Stimulated activated CD8-positive, alpha-beta memory T cell treated with anti-CD3 and anti-CD28 coated beads, Interleukin-2, amount 100 ng/mL, for 48 hours (primary cell): ENCODE results near the gene MSI2.
A peak's percentile ranks its signal among the peaks of the same experiment; 100 is the strongest.

Experiments used
- DNase-seq, 2 donors: peaks; one replicate each; pipeline ENCODE4 v3.0.0-alpha.2; 2020; ENCODE audit warnings: low read depth in 2 of 2

Gene MSI2

DNA sequence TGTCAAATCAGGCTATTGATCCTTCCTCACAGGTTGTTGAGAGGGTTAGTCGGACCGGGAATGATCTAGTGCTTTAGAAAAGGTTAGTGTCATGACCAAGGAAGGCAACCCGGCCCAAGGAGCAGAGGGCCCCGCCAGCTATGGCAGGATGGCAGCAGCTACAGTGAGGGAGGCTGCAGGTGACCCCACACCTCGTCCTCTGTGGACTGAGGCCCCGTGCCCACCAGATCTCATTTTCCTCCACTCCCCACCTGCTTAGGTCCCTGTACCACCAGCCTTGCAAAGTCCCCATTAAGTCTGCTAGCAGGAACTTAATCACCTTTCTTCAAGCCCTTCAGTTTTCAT is 381.3 kb downstream of the MSI2 start:
- DNase-seq: no peak

DNA sequence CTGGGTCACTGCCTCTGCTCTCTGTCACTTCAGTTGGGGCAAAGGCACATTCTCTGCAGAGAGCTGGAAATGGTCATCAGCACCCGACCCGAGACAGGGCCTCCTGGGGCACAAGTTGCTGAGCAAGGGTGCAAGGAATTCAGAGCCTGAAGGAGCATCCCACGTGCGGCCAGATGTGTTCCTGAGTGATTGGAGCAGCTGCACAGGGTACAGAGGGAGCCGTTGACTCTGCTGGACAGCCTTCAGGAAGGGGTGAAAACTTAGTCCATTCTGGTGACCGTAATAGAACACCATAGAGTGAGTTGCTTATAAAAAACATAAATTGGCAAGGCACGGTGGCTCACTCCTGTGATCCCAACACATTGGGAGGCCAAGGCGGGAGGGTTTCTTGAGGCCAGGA is 382.0 kb downstream of the MSI2 start:
- no peak for DNase-seq

DNA sequence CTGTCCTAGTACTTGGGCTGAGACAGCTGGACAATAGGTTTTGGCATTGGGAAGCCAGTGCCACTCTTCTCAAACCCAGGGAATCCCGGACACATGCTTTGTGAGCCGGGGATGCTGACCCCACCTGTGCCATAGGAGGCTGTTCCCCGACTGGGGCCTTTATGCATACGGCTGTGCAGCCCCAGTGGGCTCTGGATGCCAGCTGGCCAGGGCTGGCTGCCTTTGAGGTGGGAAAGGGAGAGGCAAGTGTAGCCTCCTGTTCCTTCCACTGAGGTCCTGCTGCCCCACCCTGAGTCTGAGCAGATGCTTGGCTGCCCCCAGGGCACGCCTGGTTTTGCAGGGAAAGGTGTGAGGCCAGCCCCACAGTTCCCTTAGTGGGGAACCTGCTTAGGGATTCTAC is 383.1 kb downstream of the MSI2 start:
- no peak for DNase-seq

DNA sequence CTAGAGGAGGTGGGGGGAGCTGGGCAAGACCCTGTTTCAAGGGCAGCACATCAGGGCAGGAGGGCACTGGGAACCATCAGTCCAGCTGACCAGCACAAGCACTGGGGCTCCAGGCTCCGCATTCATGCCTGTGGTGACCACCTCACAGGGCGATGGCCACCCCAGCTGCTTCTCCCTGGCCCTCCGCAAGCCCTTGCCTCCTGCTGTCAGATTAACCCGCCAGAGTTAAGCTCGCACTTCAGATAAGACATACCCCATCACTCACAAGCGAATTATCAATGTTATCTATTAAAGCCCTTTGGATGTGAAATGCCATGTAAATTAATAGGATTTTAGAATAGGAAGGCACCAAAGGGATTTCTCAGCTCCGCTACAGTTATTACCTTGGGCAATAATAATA is 383.8 kb downstream of the MSI2 start:
- no peak for DNase-seq

DNA sequence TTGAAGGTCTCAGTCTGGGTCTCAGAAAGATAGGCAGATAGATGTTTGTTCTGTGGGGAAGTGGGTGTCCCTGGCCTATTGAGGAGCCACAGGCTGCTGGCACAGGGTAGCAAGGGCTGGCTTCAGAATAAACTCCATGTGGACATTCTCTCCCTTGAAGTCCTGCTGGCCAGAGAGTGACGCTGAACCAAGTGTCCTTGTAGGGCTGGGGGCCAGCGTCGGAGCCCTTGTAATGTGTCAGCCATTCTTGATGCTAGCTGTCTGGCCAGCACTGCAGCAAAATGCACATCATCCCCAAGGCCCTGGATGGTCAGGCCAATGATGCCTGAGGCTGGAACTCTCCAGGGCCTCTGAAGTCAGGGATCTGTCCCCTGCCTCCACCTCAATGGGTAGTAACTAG is 385.4 kb downstream of the MSI2 start:
- DNase-seq: no peak

DNA sequence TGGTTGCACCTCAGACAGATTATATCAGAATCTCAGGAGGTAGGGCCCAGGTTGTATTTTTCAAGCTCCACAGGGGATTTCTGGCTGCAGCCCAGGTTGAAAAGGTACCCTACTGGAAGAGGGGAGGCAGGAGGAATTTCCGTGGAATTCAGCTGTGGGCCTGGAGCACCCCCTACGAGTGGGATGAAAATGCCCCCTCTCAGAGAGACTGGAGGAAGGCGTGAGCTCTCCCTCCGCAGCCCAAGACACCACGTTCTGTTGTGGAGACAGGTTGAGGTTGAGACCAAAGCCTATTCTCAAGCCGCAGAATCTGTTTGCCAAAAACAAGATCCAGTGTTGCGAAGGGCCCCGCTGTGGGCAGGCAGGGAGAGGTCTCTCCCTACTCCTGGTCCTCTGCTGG is 386.7 kb downstream of the MSI2 start:
- no peak for DNase-seq

DNA sequence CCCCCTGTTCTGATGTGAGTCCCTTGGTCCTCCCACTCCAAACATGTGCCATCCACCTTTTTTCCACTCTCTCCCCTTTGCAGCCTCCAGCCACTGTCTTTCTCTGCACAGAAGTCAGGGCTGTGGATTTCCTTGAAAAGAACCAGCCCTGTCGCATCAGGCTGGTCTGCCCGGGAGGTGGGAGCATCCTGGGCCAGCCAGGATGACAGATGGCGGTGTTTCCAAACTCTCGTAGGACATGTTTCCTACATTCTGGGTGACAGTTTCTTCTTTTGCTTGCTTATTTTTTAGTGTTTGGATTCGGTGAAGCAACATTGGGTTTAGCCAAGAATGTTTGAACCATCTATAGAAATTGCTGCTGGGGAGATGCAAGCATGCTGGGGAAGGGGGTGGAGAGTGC is 388.0 kb downstream of the MSI2 start:
- DNase-seq: no peak

DNA sequence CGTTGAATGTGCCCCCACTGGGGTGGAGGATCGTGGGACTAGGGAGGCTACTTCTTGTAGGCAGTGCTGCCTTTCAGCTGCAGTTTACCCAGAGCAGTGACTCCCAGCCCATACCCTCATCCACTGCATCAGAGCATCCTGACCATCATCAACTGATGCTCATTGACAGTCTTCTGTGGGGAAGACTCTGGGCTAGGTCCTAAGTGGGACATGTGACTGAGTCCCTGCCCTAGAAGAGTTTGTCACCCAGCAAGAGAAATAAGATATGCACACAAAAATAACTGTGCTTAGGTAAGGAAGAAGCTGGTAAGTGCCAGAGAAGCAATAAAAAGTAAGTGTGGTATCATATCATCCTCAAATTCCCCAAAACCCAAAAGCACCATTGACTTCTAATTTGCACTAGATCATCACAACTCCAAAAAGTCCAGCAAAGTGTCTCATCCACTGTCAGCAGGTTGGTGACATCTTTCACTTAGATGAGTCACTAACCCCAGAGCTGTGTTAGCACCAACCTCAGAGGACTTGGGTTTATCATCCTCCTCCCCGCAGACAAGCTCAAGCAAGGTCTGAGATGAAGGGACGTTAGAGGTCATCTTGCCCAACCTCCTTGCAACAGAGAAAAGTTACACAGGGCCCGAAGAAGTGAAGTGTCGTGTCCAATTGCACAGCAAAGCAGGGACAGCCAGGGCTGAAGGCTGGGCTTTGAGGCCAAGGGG is 389.8 kb downstream of the MSI2 start:
- no peak for DNase-seq

DNA sequence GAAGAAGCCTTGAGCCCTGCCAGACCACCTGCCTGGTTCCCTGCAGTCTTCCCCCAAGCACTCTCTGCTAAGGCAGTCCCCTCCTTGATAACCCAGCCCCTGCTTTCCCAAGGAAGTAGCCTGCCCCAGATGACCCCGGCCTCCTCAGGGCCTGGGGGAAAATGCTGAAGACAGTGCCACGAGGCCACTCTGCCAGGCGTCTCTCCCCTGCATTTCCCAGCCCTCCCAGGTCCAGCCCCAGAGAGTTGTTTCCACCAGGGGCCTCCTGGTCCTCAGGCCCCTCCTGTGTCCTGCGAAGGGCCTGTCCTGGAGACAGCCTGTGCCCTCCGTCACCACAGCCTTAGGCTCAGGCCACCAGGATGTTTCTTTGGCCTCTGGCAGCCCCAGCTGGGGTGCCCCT is 392.4 kb downstream of the MSI2 start:
- no peak for DNase-seq

DNA sequence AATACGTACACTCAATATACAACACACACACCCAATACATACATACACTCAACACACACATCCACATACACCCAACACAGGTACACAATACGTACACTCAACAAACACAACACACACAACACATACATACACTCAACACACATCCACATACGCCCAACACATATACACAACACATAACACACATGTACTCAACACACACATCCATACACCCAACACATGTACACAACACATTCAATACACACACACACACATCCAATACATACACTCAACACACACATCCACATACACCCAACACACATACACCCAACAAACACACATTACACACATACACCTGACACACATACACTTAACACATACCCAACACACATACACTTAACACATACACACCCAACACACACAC is 392.9 kb downstream of the MSI2 start:
- no peak for DNase-seq

DNA sequence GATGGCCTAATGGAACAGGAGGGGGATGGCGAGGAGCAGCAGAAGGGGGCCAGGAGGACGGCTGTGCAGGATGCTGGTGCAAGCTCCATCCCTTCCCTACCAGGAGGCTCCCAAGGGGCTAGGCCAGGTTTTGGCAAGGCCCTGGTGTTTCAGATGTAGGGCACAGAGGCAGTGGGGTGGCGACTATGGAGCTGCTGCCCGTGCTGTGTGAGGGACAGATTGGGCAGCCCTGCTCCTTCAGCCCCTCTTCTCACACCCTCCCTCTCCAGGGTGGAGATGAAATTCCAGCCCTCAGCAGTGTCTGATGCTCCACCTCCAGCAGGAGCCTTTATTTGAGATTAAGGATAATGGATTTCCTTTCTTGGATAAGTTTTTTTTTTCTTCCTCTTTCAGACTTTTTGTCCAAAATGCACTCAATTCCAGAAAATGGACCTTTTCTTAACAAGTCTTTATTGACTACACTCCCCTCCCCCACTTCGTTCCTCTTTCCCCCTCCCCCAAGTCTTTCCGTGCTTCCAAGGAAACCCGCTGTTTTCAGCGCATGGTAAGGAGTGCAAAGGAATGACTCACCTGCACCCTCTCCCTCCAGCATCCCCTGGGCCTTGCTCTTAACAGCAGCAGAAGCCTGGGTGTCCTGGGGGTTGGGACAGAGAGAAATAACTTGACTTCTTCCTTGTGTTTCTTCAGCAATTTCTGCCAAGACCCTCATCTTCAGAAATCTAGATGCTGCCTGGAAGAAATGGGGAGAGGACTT is 393.6 kb downstream of the MSI2 start:
- no peak for DNase-seq

DNA sequence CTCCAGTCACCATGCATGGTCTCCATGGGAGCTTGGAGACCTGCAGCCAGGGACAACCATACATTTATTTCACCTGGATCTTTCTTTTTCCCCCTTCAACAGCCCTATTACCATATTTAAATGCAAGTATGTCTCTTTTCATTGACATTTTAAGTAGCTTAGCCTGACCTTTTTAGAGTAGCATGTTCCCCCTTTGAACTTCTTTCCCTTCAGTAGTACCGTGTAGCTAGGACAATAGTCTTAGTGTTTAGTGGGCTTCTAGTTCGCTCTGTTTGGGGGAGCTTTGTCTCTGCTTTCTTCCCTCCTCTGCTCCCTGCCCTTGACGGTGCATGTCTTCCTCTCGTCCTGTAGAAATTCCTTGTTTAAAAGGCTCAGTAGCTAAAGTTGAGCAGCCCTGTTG is 394.2 kb downstream of the MSI2 start:
- no peak for DNase-seq

DNA sequence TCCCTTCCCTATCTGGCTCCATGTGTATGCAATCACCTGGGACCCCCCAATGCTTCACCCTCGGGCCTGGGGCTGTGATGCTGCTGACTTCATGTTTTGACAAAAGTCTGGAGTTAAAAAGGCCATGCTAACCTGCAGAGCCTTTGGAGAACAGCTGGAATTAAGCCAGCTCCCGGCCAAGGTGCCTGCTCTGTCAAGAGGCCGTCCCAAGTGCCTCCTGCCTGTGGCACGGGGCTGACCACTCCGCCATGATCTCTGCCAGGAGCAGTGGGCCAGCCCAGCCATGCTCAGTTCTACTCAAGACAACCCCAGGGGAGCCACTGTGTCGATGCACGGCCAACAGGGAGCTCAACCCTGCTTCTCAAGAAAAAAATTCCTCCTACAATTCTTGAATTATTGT is 395.1 kb downstream of the MSI2 start:
- DNase-seq: no peak

DNA sequence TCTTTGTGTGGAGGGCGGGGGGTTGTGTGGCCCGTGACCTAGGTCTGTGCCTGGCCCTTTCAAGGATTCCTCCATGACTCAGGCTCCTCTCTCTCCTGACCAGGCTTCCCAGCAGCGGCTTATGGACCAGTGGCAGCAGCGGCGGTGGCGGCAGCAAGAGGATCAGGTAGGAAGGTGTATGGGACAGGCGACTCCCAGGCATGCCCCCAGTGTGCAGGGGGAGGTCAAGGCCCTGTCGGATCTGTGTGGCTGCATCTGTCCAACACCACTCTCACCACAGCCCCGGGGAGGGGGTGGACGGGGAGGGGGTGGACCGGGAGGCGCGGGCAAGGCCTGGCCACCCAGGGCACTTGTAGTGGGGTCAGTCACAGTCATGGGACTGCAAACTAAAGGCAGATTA is 395.7 kb downstream of the MSI2 start:
- no peak for DNase-seq

DNA sequence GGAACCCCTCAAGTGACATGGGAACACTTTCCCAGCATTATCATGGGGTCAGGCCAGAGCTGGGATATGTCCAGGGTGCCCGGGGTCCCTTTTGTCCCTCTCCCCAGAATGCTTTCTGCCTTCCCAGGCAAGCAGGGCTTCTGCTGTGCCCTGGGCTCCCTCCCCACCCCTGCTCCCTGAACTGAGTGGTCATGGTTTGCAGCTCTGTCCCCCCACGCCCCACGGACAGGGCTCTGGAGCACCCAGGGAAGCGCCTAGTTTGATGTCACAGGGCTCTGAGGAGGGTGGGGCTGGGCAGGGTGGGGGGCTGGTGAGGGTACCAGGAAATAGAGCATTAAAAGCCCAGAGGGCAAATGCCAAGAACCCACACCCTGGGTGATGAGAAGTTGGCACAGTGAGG is 396.5 kb downstream of the MSI2 start:
- no peak for DNase-seq

DNA sequence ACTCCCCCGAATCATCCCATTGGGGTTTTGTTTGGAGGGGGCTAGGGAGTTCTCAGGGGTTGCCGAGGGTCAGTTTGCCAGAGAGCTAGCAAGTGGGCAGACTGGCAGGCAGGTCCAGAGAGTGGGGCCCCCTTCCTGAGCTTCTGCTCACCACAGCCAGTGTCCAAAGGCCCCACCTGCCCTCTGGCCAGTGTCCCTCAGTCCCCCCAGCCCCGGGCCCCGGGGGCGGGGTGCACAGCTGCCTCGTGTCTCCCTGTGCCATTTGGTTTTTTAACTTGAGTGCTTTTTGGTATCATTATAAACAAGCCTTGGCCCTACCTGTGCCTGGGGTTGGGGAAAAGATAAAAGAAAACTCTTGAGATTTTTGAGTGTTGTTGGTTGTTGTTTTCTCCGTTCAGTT is 397.0 kb downstream of the MSI2 start:
- no peak for DNase-seq

DNA sequence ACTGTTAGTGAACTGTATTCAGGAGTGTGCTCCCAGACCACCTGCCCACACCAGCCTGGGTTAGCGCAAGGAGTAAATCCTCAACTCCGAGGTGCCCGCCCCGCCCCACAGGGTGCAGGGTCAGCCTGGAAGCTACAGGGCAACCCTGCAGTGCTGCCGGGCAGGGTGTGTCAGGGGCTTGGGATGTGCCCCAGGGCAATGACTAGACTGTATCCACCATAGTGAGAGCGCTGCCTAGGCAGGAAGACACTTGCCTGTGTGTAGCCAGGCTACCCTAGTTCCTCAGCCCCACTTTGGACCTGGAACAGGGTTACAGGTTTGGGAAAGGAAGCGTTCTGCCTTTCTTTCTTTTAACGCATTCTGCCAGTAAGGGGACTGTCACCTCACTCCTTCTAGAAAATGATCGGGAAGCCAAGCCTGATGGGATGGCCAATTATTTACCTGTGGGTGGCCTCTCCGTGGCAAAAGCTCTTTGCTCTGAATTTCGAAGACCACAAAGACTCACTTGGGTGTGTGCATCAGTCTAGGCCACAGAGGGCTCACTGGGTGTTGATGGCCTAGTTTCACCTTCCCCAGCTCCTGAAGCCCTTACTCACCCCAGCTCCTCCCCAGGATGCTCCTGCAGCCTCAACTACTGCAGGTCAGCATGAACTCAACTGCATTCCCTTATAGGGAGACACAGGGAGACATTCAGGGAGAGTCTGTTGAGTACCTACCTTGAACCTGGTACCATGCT is 397.9 kb downstream of the MSI2 start:
- DNase-seq: no peak

DNA sequence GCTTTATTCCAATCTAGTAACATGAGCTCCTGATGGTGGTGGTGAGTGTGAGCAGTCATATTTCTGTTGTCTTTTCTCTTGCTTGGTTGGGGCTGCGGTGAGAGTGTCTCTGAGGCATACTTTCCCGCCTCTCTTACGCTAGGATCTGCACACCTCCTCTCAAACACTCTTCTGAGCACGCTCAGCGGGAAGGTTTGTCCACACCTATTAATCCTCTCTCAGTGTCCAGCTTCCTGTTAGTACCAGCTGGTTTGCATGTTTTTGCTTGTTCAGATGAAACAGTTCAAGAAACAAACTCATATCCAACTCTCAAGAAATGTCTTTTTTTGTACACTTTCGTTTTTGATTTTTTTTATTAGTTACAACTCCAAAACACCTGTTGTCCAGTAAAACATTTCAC is 399.2 kb downstream of the MSI2 start:
- no peak for DNase-seq

DNA sequence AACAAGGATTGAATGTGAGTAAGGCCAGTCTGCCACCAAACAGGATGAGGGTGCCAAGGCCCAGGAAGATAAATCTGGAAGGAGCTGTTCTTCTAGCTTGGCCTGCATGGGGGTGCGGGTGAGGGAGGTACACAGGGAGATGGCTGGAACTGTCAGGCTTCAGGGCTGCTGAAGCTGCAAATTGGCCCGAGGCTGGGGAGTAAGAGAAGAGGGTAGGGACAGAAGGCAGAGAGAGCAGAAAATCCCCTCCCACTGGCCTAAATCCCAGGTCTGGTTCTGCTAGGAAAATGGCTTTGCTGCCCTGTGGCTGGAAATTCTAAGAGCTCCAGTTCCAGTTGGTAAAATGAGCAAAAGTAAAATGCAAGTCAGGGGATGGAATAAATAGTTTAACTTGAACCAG is 400.9 kb downstream of the MSI2 start:
- DNase-seq: no peak

DNA sequence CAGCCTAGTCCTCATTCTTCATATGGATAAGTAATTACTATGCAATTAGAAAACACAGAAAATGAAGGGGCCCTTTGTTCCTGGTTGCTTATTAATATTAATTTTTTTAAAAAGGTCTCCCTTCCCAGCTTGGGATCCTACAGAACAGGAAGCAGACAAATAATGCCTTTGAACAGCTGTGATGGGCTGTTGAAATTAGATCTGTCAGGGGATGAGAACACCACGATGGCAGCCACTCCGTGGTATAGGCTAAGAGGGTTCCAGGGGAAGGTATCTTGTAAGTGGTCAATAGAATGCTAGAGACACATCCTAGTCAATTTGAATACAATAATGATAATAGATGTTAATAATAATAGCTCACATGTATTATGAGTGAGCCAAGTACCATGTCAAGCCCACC is 405.7 kb downstream of the MSI2 start:
- DNase-seq: no peak

DNA sequence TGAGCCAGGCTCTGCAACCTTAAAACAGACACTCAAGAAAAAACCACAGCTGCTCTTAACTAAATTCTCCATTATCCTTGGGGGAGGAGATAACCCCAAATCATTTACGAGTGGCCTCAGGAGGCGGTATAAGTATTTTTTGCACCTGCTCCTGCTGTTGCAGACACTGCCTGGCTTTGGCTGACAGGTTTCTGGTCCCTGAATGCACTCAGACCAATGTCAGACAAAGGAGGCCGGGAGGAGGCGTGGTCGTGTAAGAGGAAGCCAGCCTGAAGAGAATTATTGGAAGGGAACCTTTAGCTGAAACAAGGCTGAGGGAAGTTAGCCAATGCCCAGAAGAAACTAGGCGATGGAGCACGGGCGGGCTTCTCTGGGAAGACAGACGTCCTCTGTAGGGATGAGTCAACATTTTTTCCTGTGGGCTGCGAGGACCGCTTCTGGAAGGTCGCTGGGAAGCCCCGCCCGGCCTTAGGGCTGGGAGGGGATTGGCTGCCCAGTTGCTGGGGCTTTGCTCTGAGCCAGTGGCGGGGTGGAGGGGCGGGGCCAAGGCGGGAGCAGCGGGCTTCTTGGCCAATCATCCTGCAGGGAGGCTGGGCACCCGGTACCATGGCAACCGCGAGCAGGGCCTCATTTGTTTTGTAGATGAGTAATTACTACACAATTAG is 406.5 kb downstream of the MSI2 start:
- DNase-seq: peak; percentile 21 to 29

DNA sequence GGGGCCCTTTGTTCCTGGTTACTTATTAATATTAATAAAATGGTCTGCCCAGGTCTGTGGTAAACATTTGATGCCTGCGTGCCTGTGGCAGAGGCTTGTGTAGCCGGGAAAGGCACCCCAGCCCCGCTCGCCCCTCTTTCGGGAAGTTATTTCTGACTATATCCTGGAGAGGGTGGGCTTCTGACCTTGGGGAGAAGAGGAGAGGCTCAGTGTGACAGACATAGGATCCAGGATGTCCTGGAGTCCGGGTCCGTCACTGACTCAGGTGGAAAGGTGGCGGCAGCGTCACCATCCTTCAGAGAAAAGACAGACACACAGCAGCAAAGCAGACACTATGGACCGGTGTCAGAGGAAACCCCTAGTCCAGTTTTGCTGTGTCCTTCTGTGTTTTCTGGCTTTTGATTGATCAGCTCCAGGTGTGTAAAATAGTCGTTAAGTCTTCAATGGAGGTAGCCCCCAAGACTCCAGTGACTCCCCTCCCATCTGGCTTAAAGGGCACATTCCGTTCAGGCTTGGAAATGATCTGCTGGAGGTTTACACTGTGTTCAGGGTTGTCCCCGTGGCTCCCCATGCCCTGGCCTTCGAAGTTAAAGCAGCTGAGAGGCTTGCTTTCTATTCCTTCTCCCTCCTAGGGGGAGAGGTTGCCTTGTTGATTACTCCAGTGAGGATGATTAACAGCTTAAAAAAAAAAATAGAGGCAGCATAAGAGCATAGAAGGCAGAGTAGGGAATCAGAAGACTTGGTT is 407.2 kb downstream of the MSI2 start:
- DNase-seq: no peak
